Measurements from ENCODE around the gene WDR72.

Gene WDR72

DNA sequence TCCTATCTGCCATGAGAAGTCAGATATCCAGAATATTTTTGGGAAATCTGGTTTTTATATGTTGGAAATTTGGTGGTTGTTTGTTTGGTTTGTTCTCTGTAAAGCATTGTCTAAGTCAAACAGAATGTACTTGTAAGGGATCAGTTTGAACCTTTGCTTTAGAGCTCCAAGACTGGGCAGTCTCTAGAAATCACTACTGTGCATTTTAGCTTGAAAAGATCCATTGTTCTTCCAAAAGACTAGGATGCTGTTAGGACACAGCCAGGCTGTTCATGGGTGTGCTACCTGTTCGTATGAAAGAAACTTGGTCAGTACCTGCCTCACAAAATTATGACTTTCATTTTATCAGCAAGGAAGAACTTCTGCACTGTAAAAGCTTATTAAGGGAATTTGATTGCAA, 182.6 kb downstream of the WDR72 start:
- no peak for DNase-seq (ENCODE audit: low read depth)

DNA sequence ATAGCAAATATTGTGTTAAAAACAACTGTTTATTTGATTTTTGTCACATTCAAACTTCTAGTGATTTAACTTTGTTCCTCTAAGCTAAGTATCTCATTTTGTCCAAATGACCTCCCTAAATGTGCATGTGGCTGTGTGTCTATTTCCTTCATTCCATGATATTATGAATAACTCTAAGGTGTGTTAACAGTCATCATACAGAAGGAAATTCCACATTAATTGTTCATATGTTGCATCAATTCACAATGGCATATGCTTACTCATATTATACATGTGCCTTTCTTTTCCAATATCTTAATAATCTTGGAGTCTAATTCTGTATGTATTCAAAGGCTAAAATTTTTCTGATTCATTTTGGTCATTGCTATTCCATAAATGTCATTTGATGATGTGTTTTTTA, 186.4 kb downstream of the WDR72 start:
- H3K4me3 ChIP-seq (ENCODE audit: low read length) = no peak overlapping the region
- no peak for DNase-seq (ENCODE audit: low read depth)
- TF ChIP-seq, protein P1, sequence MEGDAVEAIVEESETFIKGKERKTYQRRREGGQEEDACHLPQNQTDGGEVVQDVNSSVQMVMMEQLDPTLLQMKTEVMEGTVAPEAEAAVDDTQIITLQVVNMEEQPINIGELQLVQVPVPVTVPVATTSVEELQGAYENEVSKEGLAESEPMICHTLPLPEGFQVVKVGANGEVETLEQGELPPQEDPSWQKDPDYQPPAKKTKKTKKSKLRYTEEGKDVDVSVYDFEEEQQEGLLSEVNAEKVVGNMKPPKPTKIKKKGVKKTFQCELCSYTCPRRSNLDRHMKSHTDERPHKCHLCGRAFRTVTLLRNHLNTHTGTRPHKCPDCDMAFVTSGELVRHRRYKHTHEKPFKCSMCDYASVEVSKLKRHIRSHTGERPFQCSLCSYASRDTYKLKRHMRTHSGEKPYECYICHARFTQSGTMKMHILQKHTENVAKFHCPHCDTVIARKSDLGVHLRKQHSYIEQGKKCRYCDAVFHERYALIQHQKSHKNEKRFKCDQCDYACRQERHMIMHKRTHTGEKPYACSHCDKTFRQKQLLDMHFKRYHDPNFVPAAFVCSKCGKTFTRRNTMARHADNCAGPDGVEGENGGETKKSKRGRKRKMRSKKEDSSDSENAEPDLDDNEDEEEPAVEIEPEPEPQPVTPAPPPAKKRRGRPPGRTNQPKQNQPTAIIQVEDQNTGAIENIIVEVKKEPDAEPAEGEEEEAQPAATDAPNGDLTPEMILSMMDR (conservative IDR thresholded peaks at IDR 0.05; ENCODE audit: low read length) = no peak

More for the DNA sequence above, 182.6 kb downstream of the WDR72 start:
- no peak overlapping the region for H3K4me3 ChIP-seq (ENCODE audit: low read length)
- TF ChIP-seq, protein P1 (conservative IDR thresholded peaks at IDR 0.05; ENCODE audit: low read length) = no peak

DNA sequence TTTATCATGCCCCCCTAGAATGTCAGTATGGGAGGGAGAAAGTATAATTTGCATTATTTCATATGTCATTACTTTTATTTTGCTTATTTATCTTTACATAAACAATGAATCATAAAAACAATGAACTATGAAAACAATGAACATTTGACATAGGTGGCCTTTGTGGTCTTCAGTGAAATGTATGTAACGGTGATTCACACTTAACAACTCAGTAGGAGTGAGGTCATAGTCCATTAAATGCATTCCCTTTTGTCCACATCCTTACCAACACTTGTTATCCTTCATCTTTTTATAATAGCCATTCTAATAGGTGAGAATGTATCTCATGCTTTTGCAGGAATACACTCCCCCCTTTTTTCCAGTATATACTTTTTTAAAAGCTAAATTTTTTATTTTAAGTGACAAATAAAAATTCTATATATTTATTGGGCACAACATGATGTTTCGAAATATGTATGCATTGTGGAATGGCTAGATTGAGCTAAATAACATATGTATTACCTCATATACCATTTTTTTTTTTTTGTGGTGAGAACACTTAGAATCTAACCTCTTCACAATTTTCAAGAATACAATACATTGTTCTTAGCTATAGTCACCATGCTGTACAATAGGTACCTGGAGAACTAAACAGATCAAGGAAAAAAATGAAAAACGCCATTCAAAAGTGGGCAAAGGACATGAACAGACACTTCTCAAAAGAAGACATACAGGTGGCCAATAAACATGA, 189.5 kb downstream of the WDR72 start:
- TF ChIP-seq, protein P1 (conservative IDR thresholded peaks at IDR 0.05; ENCODE audit: low read length) = no peak
- no peak for DNase-seq (ENCODE audit: low read depth)

DNA sequence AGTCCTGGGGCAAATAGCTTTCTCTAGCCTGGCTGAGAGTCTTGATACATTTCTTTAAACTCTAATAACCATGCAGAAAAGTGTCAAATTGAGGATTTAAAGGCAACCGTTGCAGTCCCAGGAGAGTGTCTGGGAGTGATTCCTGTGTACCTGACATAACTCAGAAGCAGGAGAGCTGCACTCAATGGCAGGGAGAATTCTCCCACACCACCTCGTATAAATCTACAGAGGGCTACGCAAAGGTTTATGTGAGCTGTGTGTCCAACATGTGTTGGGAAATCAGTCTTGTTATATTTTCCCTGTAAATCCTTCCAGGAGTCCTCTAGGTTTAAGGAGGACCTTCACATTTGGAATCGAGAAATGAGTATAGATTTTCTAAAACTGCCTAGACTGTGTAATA, 192.6 kb downstream of the WDR72 start:
- no peak for DNase-seq (ENCODE audit: low read depth)
- TF ChIP-seq, protein P1 (conservative IDR thresholded peaks at IDR 0.05; ENCODE audit: low read length) = no peak
- H3K4me3 ChIP-seq (ENCODE audit: low read length) = no peak overlapping the region

More for the DNA sequence above, 189.5 kb downstream of the WDR72 start:
- H3K4me3 ChIP-seq (ENCODE audit: low read length) = no peak overlapping the region

DNA sequence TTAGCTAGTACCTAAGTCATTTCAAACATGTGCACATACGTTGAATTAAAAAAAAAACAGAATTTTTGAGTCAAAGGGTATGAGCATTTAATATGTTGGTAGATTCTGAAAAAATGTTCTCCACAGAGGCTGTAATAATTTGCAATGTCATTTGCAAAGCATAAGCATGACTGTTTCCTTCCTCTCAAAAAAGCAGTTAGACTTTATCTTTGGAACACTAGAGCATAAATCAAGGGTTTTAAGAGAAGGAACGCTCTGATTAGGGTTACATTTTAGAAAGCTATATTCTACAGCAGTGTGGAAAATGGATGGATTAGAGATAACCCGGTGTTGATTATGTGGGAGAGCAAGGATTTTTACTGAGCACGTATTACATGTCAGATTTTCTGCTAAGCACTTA, 193.7 kb downstream of the WDR72 start:
- TF ChIP-seq, protein P1 (conservative IDR thresholded peaks at IDR 0.05; ENCODE audit: low read length) = no peak
- DNase-seq (ENCODE audit: low read depth) = no peak
- no peak overlapping the region for H3K4me3 ChIP-seq (ENCODE audit: low read length)

DNA sequence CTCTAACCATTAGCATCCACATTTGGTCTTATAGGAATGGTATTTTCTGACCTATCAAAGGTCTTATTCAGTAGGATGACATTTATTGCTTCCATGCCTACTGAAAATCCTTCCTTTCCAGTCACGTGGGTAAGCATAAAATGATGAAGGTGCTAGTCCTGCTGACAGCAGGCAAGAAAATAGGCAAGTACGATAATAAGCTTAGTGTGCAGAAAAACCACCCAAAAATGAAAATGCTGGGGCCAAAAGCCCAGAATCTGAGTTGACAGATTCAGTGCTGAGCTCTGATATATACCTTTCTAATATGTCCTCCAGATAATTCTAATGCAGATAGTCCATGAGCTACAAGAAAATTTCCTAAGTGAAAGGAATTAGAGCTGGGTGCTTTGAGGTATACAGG, 194.8 kb downstream of the WDR72 start:
- no peak overlapping the region for H3K4me3 ChIP-seq (ENCODE audit: low read length)
- no peak for DNase-seq (ENCODE audit: low read depth)
- TF ChIP-seq, protein P1 (conservative IDR thresholded peaks at IDR 0.05; ENCODE audit: low read length) = no peak

DNA sequence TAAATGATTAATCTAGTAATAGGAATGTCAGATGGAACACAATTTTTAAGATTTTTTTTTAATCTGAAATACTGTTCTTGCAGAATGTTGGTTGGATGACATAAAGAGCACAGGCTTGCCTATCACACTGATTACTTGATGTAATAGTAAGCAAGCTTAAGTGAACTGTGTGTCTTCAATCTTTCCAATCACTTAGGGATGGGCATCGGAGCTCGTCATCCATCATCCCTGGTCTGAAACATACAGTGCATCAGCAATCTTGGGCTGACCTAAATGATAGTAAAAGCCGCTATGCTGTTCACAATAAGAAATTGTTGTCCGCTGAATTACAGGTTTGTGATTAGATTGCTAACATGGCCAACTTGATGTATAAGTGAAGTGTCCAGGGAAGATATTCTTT, 195.8 kb downstream of the WDR72 start:
- no peak for DNase-seq (ENCODE audit: low read depth)
- H3K4me3 ChIP-seq (ENCODE audit: low read length) = no peak overlapping the region
- TF ChIP-seq, protein P1 (conservative IDR thresholded peaks at IDR 0.05; ENCODE audit: low read length) = no peak

All from AG10803 (cell line).